Measurements from ENCODE around the gene BTBD9.
"Not testable (repeated sequence)": the region's sequence is repeated elsewhere in the genome, so short reads cannot be mapped to it uniquely, and the experiment has no call there.

The BTBD9 gene

GRCh38 chr6:38370653-38371601 is 268.8 kb downstream of the BTBD9 start:
- peak; percentile 8 for DNase-seq

GRCh38 chr6:38367231-38367630 is 272.5 kb downstream of the BTBD9 start:
- no peak for DNase-seq

GRCh38 chr6:38366234-38366633 is 273.5 kb downstream of the BTBD9 start:
- DNase-seq: no peak

GRCh38 chr6:38364775-38365174 is 275.0 kb downstream of the BTBD9 start:
- DNase-seq: no peak

GRCh38 chr6:38364127-38364526 is 275.6 kb downstream of the BTBD9 start:
- DNase-seq: no peak

- no peak for DNase-seq
These were observed 284.2 kb downstream of the BTBD9 start for GRCh38 chr6:38355519-38355918.

- DNase-seq: no peak
These were observed 284.8 kb downstream of the BTBD9 start for GRCh38 chr6:38354905-38355304.

- no peak for DNase-seq
These were observed 285.7 kb downstream of the BTBD9 start for GRCh38 chr6:38354037-38354381.

GRCh38 chr6:38353310-38354036 is 286.3 kb downstream of the BTBD9 start:
- DNase-seq: no peak

GRCh38 chr6:38352636-38353035 is 287.1 kb downstream of the BTBD9 start:
- DNase-seq: no peak

GRCh38 chr6:38350942-38351341 is 288.8 kb downstream of the BTBD9 start:
- DNase-seq: no peak

- no peak for DNase-seq
These were observed 289.5 kb downstream of the BTBD9 start for GRCh38 chr6:38350220-38350619.

- DNase-seq: no peak
These were observed 289.9 kb downstream of the BTBD9 start for GRCh38 chr6:38349795-38350194.

- no peak for DNase-seq
These were observed 290.5 kb downstream of the BTBD9 start for GRCh38 chr6:38349221-38349620.

- no peak for DNase-seq
These were observed 291.4 kb downstream of the BTBD9 start for GRCh38 chr6:38348371-38348770.

- DNase-seq: not testable (repeated sequence)
These were observed 291.9 kb downstream of the BTBD9 start for GRCh38 chr6:38347829-38348228.

GRCh38 chr6:38346291-38347079 is 293.2 kb downstream of the BTBD9 start:
- DNase-seq: peak; percentile 61

GRCh38 chr6:38345586-38345985 is 294.1 kb downstream of the BTBD9 start:
- DNase-seq: peak; percentile 66

- DNase-seq: no peak
These were observed 298.2 kb downstream of the BTBD9 start for GRCh38 chr6:38341496-38341895.

- no peak for DNase-seq
These were observed 299.8 kb downstream of the BTBD9 start for GRCh38 chr6:38339914-38340313.

GRCh38 chr6:38337819-38338465 is 301.8 kb downstream of the BTBD9 start:
- no peak for DNase-seq

GRCh38 chr6:38336922-38337321 is 302.8 kb downstream of the BTBD9 start:
- no peak for DNase-seq

- no peak for DNase-seq
These were observed 312.9 kb downstream of the BTBD9 start for GRCh38 chr6:38326837-38327236.
